GM21423 (cell line): ENCODE data around the gene COL9A3.

Source experiments
- ATAC-seq: cut with Tn5 transposase; IDR thresholded peaks from one replicate; pipeline ENCODE4 v1.9.1; 2021; ENCODE audit warnings: mild to moderate bottlenecking, moderate library complexity; ENCODE audit not compliant: unreplicated experiment

Gene COL9A3

GRCh38 chr20:62796699-62797491 is 20.0 kb upstream of the COL9A3 start:
- ATAC-seq = no peak

GRCh38 chr20:62797671-62798532 is 18.9 kb upstream of the COL9A3 start:
- ATAC-seq = no peak

- ATAC-seq = no peak
These were observed 17.8 kb upstream of the COL9A3 start for GRCh38 chr20:62799036-62799435.

GRCh38 chr20:62799459-62799858 is 17.4 kb upstream of the COL9A3 start:
- no peak for ATAC-seq

- no peak for ATAC-seq
These were observed 17.0 kb upstream of the COL9A3 start for GRCh38 chr20:62799873-62800272.

GRCh38 chr20:62800314-62801259 is 16.3 kb upstream of the COL9A3 start:
- ATAC-seq = no peak

GRCh38 chr20:62801284-62802010 is 15.4 kb upstream of the COL9A3 start:
- ATAC-seq = no peak

GRCh38 chr20:62802026-62802712 is 14.7 kb upstream of the COL9A3 start:
- ATAC-seq = no peak

- no peak for ATAC-seq
These were observed 12.7 kb upstream of the COL9A3 start for GRCh38 chr20:62804021-62804626.

GRCh38 chr20:62804627-62805154 is 12.2 kb upstream of the COL9A3 start, which contains the start of gene OGFR:
OGFR (plus strand) TSS chr20:62804835; CDS start chr20:62804860, 25 bp downstream.
- no peak for ATAC-seq

- no peak for ATAC-seq
These were observed 11.6 kb upstream of the COL9A3 start for GRCh38 chr20:62805155-62805710.

- no peak for ATAC-seq
These were observed 11.0 kb upstream of the COL9A3 start for GRCh38 chr20:62805711-62806382.

GRCh38 chr20:62806383-62807050 is 10.3 kb upstream of the COL9A3 start:
- ATAC-seq = no peak

GRCh38 chr20:62807444-62808210 is 9.2 kb upstream of the COL9A3 start:
- no peak for ATAC-seq

GRCh38 chr20:62808211-62808865 is 8.5 kb upstream of the COL9A3 start:
- ATAC-seq = no peak
